Purkinje cell (primary cell): ENCODE data around the gene RSPO3. TPM values are rescaled to one million over a fixed set of nuclear protein-coding genes. Genes with fewer than 3 reads are reported as not detected.

ENCODE experiments used
- polyA plus RNA-seq: library from polyadenylated mRNA; unstranded; fragments of >200 nt; fragmentation: Nextera tagmentation; gene quantifications from 2 replicates; pipeline ENCODE4 v1.2.1, GENCODE V29; 2014

The RSPO3 gene, protein sequence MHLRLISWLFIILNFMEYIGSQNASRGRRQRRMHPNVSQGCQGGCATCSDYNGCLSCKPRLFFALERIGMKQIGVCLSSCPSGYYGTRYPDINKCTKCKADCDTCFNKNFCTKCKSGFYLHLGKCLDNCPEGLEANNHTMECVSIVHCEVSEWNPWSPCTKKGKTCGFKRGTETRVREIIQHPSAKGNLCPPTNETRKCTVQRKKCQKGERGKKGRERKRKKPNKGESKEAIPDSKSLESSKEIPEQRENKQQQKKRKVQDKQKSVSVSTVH
- polyA plus RNA-seq, result 69.2 and 85.3 TPM in 2 replicates

DNA sequence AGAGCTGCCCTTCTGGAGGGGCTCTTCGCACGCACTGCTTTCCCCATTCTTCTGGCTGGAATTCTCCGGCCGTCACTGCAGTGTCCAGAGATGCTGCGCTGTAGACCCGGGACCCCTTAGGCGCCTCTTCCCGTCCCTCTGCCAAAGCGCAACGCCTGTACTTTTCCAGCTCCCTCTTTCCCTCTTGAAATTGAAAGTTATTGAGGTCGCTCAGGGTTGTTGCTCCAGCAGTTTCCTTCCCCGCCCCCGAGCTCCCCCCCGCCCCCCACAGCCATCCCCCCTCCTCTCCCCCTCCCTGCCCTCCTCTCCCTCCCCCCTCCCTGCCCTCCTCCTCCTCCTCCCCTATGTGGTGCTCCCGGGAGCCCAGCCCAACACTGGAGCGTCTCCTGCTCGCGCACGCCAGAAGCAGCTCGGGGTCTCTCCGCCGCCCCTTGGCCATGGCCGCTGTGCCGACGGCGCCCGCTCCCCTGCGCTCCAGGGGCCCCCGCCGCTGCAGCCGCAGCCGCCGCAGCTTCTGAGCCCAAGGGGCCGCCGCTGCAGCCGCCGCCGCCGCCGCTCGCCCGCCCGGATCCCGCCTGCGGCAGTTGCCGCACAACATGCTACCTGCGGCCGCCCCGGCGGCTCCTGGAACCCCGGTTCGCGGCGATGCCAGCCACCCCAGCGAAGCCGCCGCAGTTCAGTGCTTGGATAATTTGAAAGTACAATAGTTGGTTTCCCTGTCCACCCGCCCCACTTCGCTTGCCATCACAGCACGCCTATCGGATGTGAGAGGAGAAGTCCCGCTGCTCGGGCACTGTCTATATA, at the start of gene RSPO3:
Gene RSPO3, plus strand, starts transcription at position 374 of the 804 bp plus-strand sequence. CDS start 522 bp downstream, outside the sequence.

Other genes with a start within 250 kb of the RSPO3 start
- gene RNF146, start 148.2 kb downstream of the RSPO3 start, polyA plus RNA-seq, result 76.2 and 126 TPM in 2 replicates
- 48.3 and 56.1 TPM in 2 replicates for gene ECHDC1, start 224.9 kb downstream of the RSPO3 start, polyA plus RNA-seq